ENCODE data around the gene GOLGA5. TPM values are rescaled to one million over a fixed set of nuclear protein-coding genes. Genes with fewer than 3 reads are reported as not detected.
"Not testable (repeated sequence)": the region's sequence is repeated elsewhere in the genome, so short reads cannot be mapped to it uniquely, and the experiment has no call there.

Gene GOLGA5
- total RNA-seq, 1 donor = 70.3 TPM

DNA sequence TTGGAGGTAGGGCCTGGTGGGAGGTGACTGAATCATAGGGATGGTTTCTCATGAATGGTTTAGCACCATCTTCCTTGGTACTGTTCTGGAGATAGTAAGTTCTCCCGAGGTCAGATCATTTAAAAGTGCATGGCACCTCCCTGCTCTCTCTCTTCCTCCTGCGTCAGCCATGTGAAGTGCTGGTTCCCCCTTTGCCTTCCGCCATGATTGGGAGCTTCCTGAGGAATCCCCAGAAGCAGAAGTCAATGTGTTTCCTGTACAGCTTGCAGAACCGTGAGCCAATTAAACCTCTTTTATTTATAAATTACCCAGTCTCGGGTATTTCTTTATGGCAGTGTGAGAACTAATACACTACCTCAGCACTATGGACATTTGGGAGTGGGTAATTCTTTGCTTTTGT, 40.9 kb upstream of the GOLGA5 start:
- no peak for DNase-seq (ENCODE audit: low read depth)
- TF ChIP-seq, protein P1, sequence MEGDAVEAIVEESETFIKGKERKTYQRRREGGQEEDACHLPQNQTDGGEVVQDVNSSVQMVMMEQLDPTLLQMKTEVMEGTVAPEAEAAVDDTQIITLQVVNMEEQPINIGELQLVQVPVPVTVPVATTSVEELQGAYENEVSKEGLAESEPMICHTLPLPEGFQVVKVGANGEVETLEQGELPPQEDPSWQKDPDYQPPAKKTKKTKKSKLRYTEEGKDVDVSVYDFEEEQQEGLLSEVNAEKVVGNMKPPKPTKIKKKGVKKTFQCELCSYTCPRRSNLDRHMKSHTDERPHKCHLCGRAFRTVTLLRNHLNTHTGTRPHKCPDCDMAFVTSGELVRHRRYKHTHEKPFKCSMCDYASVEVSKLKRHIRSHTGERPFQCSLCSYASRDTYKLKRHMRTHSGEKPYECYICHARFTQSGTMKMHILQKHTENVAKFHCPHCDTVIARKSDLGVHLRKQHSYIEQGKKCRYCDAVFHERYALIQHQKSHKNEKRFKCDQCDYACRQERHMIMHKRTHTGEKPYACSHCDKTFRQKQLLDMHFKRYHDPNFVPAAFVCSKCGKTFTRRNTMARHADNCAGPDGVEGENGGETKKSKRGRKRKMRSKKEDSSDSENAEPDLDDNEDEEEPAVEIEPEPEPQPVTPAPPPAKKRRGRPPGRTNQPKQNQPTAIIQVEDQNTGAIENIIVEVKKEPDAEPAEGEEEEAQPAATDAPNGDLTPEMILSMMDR (IDR thresholded peaks at IDR 0.05; ENCODE audit: insufficient read depth, low read length) = no peak
- no peak overlapping the region for H3K4me3 ChIP-seq (ENCODE audit: low read depth, low read length)

DNA sequence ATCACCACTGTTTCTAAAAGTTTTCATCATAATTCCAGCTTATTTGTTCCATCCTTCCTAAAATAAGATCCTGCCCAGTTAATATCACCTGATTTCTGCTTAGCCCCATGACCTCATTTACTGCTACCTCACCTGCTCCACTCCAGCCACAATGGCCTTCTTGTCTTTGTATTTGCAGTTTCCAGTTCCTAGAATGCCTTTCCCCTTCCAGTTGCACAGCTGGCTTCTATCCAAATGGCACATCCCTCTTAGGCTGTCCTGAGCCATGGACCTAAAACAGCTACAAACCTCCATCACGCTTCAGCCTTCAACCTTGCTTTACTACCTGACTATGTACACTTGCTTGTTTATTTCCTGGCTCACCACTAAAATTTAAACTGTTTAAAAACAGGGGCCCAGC, 39.1 kb upstream of the GOLGA5 start:
- DNase-seq (ENCODE audit: low read depth) = no peak
- H3K4me3 ChIP-seq (ENCODE audit: low read depth, low read length) = no peak overlapping the region
- TF ChIP-seq, protein P1 (IDR thresholded peaks at IDR 0.05; ENCODE audit: insufficient read depth, low read length) = no peak

DNA sequence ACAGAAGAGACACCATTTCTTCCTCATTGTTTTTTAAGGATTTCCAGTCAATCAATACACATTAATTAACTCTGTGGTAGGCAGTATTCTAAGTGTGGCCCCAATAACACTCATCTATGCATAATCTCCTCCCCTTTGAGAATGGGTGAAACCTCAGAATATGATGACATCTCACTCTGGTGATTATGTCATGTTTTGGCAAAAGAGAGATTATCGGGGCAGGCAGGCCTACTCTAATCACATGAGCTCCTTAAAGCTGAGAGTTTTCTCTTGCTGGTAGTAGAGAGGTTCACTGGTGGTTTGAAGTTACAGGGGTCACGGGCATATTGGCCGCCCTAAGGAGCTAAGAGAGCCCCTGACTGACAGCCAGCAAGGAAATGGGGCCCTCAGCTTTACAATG, 38.6 kb upstream of the GOLGA5 start:
- no peak overlapping the region for H3K4me3 ChIP-seq (ENCODE audit: low read depth, low read length)
- peak; percentile 31 for DNase-seq (ENCODE audit: low read depth)
- TF ChIP-seq, protein P1 (IDR thresholded peaks at IDR 0.05; ENCODE audit: insufficient read depth, low read length) = no peak

DNA sequence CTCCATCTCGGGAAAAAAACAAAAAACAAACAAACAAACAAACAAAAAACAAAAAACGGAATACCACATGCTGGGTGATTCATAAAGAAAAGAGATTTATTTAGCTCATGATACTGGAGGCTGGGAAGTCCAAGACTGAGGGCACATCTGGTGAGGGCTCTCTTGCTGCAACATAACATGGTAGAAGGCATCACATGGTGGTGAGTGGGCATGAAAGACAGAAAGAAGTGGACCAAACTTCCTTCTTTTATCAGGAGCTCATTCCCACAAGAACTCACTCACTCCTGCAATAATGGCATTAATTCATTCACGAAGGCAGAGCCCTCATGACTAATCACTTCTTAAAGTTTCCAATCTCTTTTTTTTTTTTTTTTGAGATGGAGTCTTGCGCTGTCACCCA, 37.7 kb upstream of the GOLGA5 start:
- no peak for DNase-seq (ENCODE audit: low read depth)
- TF ChIP-seq, protein P1 (IDR thresholded peaks at IDR 0.05; ENCODE audit: insufficient read depth, low read length) = no peak
- no peak overlapping the region for H3K4me3 ChIP-seq (ENCODE audit: low read depth, low read length)

DNA sequence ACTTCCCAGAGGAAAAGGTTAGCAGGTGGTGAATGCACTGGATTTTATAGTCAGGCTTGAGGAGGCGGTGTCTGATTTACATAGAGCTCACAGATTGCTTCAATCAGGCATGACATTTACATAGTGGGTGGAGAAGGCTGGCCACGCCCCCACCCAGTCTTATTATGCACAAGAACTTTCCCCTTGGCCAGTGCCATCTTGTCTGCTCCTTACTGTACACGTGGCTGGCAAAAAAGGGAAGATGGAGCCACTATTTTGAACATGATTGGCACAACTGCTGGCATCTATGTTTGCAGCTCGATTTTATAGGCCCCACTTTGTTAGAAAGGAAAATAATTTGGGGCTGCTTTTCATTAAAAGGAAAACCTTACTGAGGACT, 34.8 kb upstream of the GOLGA5 start:
- H3K4me3 ChIP-seq (ENCODE audit: low read depth, low read length) = no peak overlapping the region
- DNase-seq (ENCODE audit: low read depth) = peak; percentile 25
- TF ChIP-seq, protein P1 (IDR thresholded peaks at IDR 0.05; ENCODE audit: insufficient read depth, low read length) = no peak

DNA sequence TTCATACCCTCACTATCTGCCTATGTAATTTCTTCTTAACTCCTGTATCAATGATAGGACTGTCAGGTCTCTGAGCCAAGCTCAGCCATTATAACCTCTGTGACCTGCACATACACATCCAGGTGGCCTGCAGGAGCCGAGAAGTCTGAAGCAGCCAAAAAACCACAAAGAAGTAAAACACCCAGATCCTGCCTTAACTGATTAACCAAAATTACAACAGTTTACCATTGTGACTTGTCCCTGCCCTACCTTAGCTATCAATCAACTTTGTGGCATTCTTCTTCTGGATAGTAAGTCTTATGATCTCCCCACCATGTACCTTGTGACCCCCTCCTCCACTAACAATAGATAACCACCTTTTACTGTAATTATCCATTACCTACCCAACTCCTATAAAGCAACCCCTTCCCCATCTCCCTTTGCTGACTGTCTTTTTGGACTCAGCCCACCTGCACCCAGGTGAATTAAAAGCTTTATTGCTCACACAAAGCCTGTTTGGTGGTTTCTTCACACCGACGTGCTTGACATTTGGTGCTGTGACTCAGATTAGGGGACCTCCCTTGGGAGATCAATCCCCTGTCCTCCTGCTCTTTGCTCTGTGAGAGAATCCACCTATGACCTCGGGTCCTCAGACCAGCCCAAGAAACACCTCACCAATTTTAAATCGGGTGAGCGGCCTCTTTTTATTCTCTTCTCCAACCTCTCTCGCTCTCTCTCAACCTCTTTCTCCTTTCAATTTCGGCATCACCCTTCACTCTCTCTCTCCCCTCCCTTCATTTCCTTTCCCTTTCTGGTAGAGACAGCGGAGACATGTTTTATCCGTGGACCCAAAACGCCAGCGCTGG, 34.2 kb upstream of the GOLGA5 start:
- no peak for DNase-seq (ENCODE audit: low read depth)
- no peak overlapping the region for H3K4me3 ChIP-seq (ENCODE audit: low read depth, low read length)
- TF ChIP-seq, protein P1 (IDR thresholded peaks at IDR 0.05; ENCODE audit: insufficient read depth, low read length) = no peak

DNA sequence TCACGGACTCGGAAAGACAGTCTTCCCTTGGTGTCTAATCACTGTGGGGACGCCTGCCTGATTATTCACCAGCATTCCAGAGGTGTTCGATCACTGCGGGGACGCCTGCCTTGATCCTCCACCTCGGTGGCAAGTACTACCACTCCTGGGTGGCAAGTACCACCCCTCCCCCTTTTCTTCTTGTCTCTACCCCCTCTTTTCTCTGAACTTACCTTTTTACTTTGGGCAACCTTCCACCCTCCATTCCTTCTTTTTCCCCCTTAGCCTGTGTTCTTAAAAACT, 33.6 kb upstream of the GOLGA5 start:
- TF ChIP-seq, protein P1 (IDR thresholded peaks at IDR 0.05; ENCODE audit: insufficient read depth, low read length) = no peak
- no peak overlapping the region for H3K4me3 ChIP-seq (ENCODE audit: low read depth, low read length)
- DNase-seq (ENCODE audit: low read depth) = no peak

DNA sequence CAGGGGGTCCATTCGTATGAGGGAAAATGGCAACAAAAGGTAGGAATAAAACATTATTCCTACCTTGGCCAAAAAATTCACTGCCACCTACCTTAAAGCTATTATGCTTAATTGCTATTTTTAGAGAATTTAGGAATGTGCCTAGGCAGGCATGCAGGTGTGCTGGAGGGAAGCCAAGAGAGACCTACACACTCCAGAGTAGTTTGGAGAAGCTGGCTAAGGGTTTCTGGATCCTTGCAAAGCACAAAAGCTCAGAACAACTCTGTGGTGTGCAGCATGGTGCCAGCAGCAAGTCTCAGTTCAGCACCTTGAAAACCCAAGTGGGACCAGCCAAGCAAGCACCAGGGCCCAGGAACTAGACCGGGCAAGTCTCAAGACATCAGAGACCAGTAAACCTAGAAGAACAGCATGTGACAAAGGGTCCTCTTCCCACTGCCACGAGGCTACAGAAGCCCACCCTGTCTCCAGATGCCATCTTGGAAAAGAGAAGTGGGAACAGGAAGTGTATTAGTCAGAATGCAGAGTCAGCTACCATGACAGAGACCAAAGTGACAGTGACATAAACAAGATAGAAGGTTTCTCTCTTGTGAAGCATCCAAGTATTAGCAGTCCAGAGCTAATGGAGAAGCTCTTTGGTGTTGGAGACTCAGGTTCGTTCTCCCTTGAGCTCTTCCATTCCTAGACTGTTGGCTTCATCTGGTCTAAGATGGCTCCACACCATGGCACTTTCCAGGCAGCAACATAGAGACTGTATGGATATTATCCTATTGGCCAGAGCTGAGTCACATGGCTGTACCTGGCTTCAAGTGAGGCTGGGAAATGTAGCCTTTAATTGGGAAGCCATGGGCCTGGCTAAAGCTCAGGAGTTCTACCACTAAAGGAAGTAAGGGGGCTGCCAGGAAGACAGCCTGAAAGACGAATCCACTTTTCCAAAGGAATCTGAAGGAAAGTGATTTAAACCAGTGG, 30.2 kb upstream of the GOLGA5 start:
- DNase-seq (ENCODE audit: low read depth); H3K4me3 ChIP-seq (ENCODE audit: low read depth, low read length): not testable (repeated sequence)

DNA sequence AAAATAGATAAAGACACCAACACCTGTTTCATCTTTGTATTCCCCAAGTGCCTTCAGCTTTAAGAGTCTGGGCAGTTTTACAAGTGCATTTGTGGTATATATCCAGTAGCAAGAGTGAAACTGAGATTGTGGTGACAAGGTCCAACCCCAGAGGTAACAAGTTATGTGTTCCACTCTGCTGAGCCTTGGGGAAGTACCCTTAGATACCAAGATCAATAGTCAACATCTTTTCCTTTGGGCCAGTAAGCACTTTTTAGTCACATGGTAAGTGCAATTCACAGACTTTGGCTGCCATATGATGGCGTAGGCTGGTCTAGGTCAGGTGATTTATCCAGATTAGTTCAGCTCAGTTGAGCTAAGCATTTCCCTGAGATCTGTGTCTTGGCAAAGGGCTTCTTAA, 25.9 kb upstream of the GOLGA5 start:
- DNase-seq (ENCODE audit: low read depth); H3K4me3 ChIP-seq (ENCODE audit: low read depth, low read length): not testable (repeated sequence)
